HepG2 (cell line): ENCODE measurements around the gene TMEM240. TPM values are rescaled to one million over a fixed set of nuclear protein-coding genes. Genes with fewer than 3 reads are reported as not detected.
A peak's percentile ranks its signal among the peaks of the same experiment; 100 is the strongest.

Experiments
- EEA1 ChIP-seq: sonication (generic); formaldehyde crosslinking; IDR thresholded peaks from 2 replicates; pipeline ENCODE4 v1.5.1; 2020; ENCODE audit warnings: mild to moderate bottlenecking, missing genetic modification reagents, borderline replicate concordance
- FOXP1 ChIP-seq, 2 experiments: fragments of 450-650 bp in 1 of 2; IDR thresholded peaks; 2 replicates each; pipeline ENCODE4 v1.6.1; 2017 to 2018; ENCODE audit warnings: antibody characterized with exemption in 1 of 2
- HDAC1 ChIP-seq: sonication (generic); formaldehyde crosslinking; IDR thresholded peaks from 2 replicates; pipeline ENCODE4 v1.5.1; 2020; ENCODE audit warnings: mild to moderate bottlenecking, missing genetic modification reagents
- SKI ChIP-seq: fragments of 450-650 bp; IDR thresholded peaks from one replicate; pipeline ENCODE4 v1.6.1; 2018; ENCODE audit warnings: mild to moderate bottlenecking; ENCODE audit not compliant: partially characterized antibody
- TBP ChIP-seq: sonication (generic); formaldehyde crosslinking; IDR thresholded peaks from 2 replicates; pipeline ENCODE4 v1.5.0; 2020; ENCODE audit warnings: missing genetic modification reagents
- THAP11 ChIP-seq: IDR thresholded peaks from 2 replicates; pipeline ENCODE4 v1.6.1; 2016; ENCODE audit warnings: missing biosample characterization, missing genetic modification reagents
- TOPORS ChIP-seq: sonication (generic); formaldehyde crosslinking; IDR thresholded peaks from 2 replicates; pipeline ENCODE4 v1.8.0; 2023; ENCODE audit warnings: mild to moderate bottlenecking, missing genetic modification reagents
- TSC22D2 ChIP-seq: sonication (generic); formaldehyde crosslinking; IDR thresholded peaks from 2 replicates; pipeline ENCODE4 v1.5.1; 2020; ENCODE audit warnings: missing genetic modification reagents, mild to moderate bottlenecking, borderline replicate concordance
- XBP1 ChIP-seq: sonication (generic); formaldehyde crosslinking; IDR thresholded peaks from 2 replicates; pipeline ENCODE4 v1.5.0; 2020; ENCODE audit warnings: missing genetic modification reagents
- ZFYVE20 ChIP-seq: sonication (generic); formaldehyde crosslinking; IDR thresholded peaks from 2 replicates; pipeline ENCODE4 v1.8.0; 2023; ENCODE audit warnings: low read depth, mild to moderate bottlenecking, moderate library complexity, missing genetic modification reagents, borderline replicate concordance
- ZNF260 ChIP-seq: sonication (generic); formaldehyde crosslinking; IDR thresholded peaks from 2 replicates; pipeline ENCODE4 v1.4.0; 2020; ENCODE audit warnings: missing genetic modification reagents, low read depth, mild to moderate bottlenecking, borderline replicate concordance
- ZNF773 ChIP-seq: sonication (generic); formaldehyde crosslinking; IDR thresholded peaks from 2 replicates; pipeline ENCODE4 v1.4.0; 2020; ENCODE audit warnings: missing genetic modification reagents, borderline replicate concordance
- polyA plus RNA-seq, 8 experiments: library from polyadenylated mRNA; depleted of rRNA in 3 of 8; stranded (reverse) in 7 of 8; unstranded in 1 of 8; fragments of >200 nt; fragmentation: Illumina TruSeq in 4 of 8; extraction: Trizol in 4 of 8; gene quantifications; 2 replicates each; pipeline versions ENCODE4 v1.2.1 to v1.2.3, GENCODE V29; 2011 to 2016; ENCODE audit warnings: low read depth in 4 of 8, missing spikeins in 1 of 8, mixed read lengths in 1 of 8; ENCODE audit not compliant: insufficient read depth in 1 of 8
- total RNA-seq, 5 experiments: library from RNA; depleted of rRNA; stranded (reverse); fragments of >200 nt; fragmentation: Illumina TruSeq; extraction: Trizol; gene quantifications; 2 replicates each; pipeline ENCODE4 v1.2.3, GENCODE V29; 2016; ENCODE audit warnings: low read depth in 1 of 5
- TF ChIP-seq, protein P1 (sequence below): sonication (generic); formaldehyde crosslinking; IDR thresholded peaks from 2 replicates; pipeline ENCODE4 v1.4.0; 2020; ENCODE audit warnings: missing genetic modification reagents
- TF ChIP-seq, protein P2 (sequence below): sonication (generic); formaldehyde crosslinking; IDR thresholded peaks from 2 replicates; pipeline ENCODE4 v1.5.0; 2020; ENCODE audit warnings: missing genetic modification reagents
- TF ChIP-seq, protein P3 (sequence below): IDR thresholded peaks from 2 replicates; pipeline ENCODE4 v1.6.1; 2016; ENCODE audit warnings: low read depth, missing genetic modification reagents, missing compliant biosample characterization

TMEM240 gene
- total and polyA plus RNA-seq, 2 of the 13 experiments (the other 11 are each of a cell fraction or from before 2014, with no cell fraction given), result 0.17 TPM; not detected in 1

DNA sequence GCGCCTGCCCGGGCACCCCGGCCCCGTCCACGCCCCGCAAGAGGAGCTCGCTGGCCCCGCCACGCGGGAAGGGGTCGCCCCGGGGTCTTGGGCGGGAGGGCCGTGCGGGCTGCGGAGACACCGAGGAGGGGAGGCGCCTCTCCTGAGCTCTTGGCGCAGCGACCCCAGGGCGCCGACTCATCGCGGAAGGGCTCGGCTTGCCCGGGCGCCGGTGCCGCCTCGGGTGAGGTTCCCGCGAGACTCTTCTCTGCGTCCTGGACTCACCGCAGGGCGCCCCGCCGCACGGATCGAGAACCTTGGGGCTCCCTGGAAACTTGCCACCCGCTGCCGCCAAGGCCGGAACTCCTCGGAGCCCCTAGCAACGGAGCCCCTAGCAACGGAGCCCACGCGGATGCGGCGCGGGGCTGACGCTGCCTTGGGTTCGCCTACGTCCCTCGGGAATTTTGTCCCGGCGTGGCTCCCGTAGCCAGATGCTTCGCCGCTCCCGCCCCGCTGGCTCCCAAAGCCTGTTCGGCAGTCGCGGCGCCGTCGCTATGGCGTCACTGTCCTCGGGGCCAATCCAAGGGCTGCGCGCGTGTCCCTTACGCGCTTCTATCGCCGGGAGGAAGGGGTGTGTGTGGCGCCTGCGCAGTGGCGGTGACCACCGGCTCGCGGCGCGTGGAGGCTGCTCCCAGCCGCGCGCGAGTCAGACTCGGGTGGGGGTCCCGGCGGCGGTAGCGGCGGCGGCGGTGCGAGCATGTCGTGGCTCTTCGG lies 28.7 kb downstream of the TMEM240 start, which contains the start of gene ATAD3A (continued):
- TF ChIP-seq ZFYVE20 (CRISPR knock-in tag) (no peak), SKI (peak; percentile 23), ZNF260 (no peak), TSC22D2 (no peak), FOXP1 (IDR thresholded peaks at IDR 0.05) (no peak), FOXP1 (CRISPR knock-in tag; IDR thresholded peaks at IDR 0.05) (no peak), ZNF773 (no peak), XBP1 (CRISPR knock-in tag) (0 out of 2 replicates have a peak, but pooled peaks have one; percentile 34), HDAC1 (peak; percentile 98), TOPORS (CRISPR knock-in tag) (no peak), EEA1 (CRISPR knock-in tag) (no peak), TBP (CRISPR knock-in tag) (no peak), THAP11 (peak; percentile 95)
- TF ChIP-seq, protein P1, sequence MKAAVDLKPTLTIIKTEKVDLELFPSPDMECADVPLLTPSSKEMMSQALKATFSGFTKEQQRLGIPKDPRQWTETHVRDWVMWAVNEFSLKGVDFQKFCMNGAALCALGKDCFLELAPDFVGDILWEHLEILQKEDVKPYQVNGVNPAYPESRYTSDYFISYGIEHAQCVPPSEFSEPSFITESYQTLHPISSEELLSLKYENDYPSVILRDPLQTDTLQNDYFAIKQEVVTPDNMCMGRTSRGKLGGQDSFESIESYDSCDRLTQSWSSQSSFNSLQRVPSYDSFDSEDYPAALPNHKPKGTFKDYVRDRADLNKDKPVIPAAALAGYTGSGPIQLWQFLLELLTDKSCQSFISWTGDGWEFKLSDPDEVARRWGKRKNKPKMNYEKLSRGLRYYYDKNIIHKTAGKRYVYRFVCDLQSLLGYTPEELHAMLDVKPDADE, result no peak
- TF ChIP-seq, protein P2, sequence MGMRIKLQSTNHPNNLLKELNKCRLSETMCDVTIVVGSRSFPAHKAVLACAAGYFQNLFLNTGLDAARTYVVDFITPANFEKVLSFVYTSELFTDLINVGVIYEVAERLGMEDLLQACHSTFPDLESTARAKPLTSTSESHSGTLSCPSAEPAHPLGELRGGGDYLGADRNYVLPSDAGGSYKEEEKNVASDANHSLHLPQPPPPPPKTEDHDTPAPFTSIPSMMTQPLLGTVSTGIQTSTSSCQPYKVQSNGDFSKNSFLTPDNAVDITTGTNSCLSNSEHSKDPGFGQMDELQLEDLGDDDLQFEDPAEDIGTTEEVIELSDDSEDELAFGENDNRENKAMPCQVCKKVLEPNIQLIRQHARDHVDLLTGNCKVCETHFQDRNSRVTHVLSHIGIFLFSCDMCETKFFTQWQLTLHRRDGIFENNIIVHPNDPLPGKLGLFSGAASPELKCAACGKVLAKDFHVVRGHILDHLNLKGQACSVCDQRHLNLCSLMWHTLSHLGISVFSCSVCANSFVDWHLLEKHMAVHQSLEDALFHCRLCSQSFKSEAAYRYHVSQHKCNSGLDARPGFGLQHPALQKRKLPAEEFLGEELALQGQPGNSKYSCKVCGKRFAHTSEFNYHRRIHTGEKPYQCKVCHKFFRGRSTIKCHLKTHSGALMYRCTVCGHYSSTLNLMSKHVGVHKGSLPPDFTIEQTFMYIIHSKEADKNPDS, result peak; percentile 22; the same call in 1 of the 2 replicates
- TF ChIP-seq, protein P3, sequence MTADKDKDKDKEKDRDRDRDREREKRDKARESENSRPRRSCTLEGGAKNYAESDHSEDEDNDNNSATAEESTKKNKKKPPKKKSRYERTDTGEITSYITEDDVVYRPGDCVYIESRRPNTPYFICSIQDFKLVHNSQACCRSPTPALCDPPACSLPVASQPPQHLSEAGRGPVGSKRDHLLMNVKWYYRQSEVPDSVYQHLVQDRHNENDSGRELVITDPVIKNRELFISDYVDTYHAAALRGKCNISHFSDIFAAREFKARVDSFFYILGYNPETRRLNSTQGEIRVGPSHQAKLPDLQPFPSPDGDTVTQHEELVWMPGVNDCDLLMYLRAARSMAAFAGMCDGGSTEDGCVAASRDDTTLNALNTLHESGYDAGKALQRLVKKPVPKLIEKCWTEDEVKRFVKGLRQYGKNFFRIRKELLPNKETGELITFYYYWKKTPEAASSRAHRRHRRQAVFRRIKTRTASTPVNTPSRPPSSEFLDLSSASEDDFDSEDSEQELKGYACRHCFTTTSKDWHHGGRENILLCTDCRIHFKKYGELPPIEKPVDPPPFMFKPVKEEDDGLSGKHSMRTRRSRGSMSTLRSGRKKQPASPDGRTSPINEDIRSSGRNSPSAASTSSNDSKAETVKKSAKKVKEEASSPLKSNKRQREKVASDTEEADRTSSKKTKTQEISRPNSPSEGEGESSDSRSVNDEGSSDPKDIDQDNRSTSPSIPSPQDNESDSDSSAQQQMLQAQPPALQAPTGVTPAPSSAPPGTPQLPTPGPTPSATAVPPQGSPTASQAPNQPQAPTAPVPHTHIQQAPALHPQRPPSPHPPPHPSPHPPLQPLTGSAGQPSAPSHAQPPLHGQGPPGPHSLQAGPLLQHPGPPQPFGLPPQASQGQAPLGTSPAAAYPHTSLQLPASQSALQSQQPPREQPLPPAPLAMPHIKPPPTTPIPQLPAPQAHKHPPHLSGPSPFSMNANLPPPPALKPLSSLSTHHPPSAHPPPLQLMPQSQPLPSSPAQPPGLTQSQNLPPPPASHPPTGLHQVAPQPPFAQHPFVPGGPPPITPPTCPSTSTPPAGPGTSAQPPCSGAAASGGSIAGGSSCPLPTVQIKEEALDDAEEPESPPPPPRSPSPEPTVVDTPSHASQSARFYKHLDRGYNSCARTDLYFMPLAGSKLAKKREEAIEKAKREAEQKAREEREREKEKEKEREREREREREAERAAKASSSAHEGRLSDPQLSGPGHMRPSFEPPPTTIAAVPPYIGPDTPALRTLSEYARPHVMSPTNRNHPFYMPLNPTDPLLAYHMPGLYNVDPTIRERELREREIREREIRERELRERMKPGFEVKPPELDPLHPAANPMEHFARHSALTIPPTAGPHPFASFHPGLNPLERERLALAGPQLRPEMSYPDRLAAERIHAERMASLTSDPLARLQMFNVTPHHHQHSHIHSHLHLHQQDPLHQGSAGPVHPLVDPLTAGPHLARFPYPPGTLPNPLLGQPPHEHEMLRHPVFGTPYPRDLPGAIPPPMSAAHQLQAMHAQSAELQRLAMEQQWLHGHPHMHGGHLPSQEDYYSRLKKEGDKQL (CRISPR knock-in tag), result no peak
